ENCODE measurements around the gene LY86.

GRCh38 chr6:6635869-6636268, 47.3 kb downstream of the LY86 start:
- no peak for TF ChIP-seq CTCF (IDR thresholded peaks at IDR 0.05)
- TF ChIP-seq POLR2A (IDR thresholded peaks at IDR 0.05): no peak

Data from uterus (tissue), 2 donors.